Measurements from ENCODE around the gene SH3BP5L.
A peak's percentile ranks its signal among the peaks of the same experiment; 100 is the strongest.
"Not testable (repeated sequence)": the region's sequence is repeated elsewhere in the genome, so short reads cannot be mapped to it uniquely, and the experiment has no call there.

The SH3BP5L gene

DNA sequence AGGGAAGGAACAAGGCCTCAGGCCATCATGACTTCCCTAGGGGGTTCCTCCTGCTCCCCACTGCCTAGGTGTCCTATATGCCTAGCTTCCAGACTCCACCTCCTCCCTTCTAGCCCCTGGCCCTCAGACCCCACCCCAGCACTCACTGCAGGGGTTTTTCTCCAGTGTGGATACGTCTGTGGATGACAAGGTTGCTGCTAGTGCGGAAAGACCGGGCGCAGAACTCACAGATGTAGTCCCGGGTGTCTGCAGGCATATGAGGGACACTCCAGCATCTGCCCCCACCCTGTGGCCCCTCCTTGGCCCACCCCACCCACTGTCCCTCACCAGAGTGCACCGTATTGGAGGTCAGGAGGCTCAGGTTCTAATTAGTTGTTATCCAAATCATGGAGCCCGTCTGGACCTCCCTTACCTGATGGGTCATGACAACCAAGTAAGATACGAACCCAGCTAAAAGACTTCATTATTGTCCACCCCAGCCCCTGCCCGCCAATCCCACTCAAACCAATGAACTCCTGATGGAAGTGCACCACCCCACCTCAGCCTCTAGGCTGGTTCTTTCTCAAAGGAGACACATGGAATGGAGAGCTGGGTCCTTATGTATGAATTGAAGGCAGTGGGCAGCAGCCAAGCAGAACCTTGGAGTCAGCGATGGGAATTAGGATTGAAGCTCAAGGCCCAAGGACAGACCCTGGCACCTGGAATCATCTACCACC, 25.0 kb upstream of the SH3BP5L start:
- no peak for DNase-seq (ENCODE audit: low spot score)

GRCh38 chr1:248850124-248850523, 24.4 kb upstream of the SH3BP5L start:
- no peak for DNase-seq (ENCODE audit: low spot score)

DNA sequence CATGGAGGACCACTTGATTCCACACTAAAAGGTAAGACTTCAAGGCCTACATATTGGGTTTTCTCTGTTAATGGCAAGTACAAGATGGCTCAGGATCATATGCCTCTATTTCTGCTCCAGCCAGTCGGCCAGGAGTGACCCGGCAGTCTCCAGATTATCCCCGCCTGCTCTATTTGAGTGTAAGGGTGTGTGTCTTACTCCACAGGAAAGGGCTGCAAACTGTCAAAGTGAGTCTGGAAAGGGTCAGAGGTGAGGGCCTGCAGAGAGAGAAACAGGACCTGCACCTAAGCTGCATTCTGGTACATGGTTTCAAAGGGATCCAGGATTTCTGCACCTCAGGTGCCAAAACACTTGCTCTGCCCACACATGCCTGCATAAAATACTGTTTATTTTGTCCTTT, 23.9 kb upstream of the SH3BP5L start:
- no peak for DNase-seq (ENCODE audit: low spot score)

GRCh38 chr1:248849152-248849551, 23.4 kb upstream of the SH3BP5L start:
- no peak for DNase-seq (ENCODE audit: low spot score)

GRCh38 chr1:248848602-248849001, 22.9 kb upstream of the SH3BP5L start:
- no peak for DNase-seq (ENCODE audit: low spot score)

DNA sequence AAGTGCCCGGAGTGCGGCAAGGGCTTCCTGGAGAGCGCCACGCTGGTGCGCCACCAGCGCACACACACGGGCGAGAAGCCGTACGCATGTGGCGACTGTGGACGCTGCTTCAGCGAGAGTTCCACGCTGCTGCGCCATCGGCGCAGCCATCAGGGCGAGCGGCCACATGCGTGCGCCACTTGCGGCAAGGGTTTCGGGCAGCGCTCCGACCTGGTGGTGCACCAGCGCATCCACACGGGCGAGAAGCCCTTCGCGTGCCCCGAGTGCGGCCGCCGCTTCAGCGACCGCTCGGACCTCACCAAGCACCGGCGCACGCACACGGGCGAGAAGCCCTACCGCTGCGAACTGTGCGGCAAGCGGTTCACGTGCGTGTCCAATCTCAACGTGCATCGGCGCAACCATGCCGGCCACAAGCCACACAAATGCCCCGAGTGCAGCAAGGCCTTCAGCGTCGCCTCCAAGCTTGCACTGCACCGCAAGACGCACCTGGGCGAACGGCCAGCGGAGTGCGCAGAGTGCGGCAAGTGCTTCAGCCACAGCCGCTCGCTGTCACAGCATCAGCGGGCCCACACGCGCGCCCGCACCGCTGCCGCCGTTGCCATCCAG, 22.3 kb upstream of the SH3BP5L start:
- DNase-seq (ENCODE audit: low spot score): no peak

DNA sequence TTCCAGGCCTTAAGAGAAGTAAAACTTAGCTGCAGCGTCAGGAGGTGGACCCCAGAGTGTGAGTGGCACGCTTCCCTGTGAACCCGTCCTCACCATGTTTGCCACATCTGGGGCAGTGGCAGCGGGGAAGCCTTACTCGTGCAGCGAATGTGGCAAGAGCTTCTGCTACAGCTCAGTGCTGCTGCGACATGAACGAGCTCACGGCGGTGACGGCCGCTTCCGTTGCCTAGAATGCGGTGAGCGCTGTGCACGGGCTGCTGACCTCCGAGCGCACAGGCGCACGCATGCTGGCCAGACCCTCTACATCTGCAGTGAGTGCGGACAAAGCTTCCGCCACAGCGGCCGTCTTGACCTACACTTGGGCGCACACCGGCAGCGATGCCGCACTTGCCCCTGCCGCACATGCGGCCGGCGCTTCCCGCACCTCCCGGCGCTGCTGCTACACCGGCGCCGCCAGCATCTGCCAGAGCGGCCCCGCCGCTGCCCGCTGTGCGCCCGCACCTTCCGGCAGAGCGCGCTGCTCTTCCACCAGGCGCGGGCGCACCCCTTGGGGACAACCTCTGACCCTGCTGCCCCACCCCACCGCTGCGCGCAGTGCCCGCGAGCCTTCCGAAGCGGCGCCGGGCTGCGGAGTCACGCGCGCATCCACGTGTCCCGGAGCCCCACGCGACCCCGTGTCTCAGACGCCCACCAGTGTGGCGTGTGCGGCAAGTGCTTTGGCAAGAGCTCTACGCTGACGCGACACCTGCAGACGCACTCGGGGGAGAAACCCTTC, 21.7 kb upstream of the SH3BP5L start:
- no peak for DNase-seq (ENCODE audit: low spot score)

DNA sequence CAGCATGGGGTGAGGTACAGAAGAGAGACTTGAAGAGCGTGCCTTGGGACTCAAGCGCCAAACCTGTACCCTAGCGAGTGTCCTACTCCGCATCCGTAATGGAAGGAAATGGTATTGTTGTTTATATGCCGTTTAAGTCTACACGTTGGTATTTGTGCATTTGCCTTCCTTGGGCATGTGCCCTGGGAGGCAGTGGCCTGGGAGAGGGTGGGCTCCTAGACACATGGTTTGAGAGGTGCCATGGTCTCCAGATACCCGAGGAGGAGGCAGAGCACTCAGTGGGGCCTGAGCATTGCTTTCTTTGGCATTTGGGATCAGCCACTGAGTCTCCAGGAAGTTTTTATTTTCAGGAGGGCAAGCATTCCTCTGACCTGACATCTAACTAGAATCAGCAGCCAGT, 18.8 kb upstream of the SH3BP5L start:
- DNase-seq (ENCODE audit: low spot score): no peak

DNA sequence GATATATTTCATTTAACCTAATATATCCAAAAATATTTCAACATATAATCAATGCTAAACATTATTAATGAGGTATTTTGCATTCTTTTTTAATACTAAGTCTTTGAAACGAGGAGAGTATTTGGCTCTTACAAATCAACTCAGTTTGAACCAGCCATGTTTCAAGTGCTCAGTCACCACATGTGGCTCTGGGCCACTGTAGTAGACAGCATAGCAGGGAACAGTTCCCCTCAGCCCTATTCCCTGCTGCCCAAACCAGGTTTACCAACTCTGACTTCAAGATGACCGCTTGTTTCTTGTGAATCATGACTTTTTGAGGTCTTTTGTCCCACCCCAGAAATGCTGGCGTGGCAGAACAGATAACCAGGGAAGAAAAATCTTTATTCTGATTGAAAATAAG, 18.0 kb upstream of the SH3BP5L start:
- DNase-seq (ENCODE audit: low spot score): no peak

GRCh38 chr1:248842781-248843331, 17.1 kb upstream of the SH3BP5L start:
- DNase-seq (ENCODE audit: low spot score): no peak

GRCh38 chr1:248841702-248842395, 16.1 kb upstream of the SH3BP5L start:
- no peak for DNase-seq (ENCODE audit: low spot score)

DNA sequence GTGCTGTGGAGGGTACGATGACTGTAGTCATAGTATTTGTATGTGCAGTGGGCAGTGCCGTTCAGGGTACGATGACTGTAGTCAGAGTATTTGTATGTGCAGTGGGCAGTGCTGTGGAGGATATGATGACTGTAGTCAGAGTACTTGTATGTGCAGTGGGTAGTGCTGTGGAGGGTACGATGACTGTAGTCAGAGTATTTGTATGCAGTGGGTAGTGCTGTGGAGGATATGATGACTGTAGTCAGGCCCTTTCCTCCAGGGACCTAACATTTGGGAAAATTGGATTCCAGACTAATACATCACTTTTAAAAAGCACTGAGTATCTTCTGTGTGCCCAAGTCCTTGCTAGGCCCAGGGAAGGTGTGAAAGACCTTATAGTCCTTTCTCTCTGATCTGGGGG, 15.2 kb upstream of the SH3BP5L start:
- DNase-seq (ENCODE audit: low spot score): no peak

- DNase-seq (ENCODE audit: low spot score): no peak
Measured at GRCh38 chr1:248839168-248839555, 13.4 kb upstream of the SH3BP5L start.

GRCh38 chr1:248838357-248839167, 12.8 kb upstream of the SH3BP5L start:
- peak; percentile 87 for DNase-seq (ENCODE audit: low spot score)

DNA sequence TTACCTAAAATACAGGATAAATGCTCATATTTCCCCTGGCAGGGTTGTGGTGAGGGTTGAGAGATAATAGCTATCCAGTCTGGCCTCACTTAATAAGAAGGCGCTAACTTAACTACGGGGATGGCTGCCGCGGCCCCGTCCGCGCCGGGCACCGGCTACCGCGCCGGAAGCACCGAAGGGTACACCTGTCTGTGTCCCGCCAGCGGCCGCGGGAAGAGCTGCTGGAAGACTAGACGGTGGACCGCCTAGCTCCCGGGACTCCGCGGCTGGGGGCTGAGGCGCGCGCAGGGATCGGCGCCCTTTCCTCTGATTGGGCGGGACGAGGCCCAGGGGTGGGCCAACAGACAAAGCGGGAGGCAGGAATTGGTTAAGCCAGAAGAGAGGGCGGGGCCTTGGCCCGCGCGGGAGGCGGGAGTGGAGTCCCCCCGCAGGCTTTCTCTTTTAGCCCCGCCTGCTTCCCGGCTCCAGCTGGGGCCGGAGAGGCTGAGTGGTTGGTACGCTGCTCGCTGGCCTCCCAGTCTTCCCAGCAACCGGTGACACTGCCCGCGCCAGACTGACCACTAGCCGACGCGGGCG, 12.2 kb upstream of the SH3BP5L start, which contains the start of gene ZNF672:
Gene ZNF672, plus strand, starts transcription at position 444 of the 576 bp plus-strand sequence. CDS start 9,051 bp downstream, outside the sequence.
- peak; percentile 93 for DNase-seq (ENCODE audit: low spot score)

- no peak for DNase-seq (ENCODE audit: low spot score)
Measured at GRCh38 chr1:248837045-248837780, 11.5 kb upstream of the SH3BP5L start.

- DNase-seq (ENCODE audit: low spot score): no peak
Measured at GRCh38 chr1:248834343-248834940, 8.7 kb upstream of the SH3BP5L start.

DNA sequence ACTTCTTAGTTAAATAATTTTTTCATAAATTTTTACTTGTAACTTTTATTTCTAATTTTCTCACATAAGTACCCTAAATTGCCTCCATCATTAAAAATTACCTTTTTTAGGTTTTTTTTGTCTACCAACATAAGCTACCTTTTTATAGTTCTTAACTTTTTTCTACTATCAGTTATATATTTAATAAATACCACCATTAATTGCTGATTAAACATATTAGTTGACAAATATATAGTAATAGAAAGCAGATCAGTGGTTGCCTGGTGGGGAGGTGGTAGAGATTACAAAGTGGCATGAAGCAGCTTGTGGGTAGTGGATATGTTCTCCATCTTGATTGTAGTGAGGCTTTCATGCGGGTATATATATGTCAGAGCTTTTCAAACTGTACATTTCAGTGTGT, 6.1 kb upstream of the SH3BP5L start:
- DNase-seq (ENCODE audit: low spot score): no peak

GRCh38 chr1:248830718-248831017, 5.0 kb upstream of the SH3BP5L start:
- DNase-seq (ENCODE audit: low spot score): not testable (repeated sequence)

DNA sequence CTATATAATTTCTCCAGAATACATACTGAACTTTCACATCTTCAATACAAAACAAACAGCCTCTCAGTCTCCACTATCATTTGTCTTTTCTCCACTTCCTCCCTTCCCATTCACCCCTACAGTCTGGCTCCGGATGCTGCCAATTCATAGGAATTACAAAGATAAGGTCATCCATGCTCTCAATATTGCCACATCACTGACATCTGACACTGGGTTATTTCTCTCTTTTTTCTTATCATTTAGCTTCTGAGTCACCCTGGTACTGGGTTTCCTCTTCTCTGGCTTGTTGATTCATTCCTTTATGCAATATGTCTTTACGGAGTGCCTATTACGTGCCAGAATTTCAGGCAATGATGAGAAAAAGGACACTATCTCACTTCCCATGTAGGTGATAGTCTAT, 3.1 kb upstream of the SH3BP5L start:
- DNase-seq (ENCODE audit: low spot score): peak; percentile 85
